IPS DF 4.7 (cell line): Measurements from ENCODE around the gene AFF3.

Experiments
- DNase-seq: peaks from one replicate; pipeline ENCODE4 v3.0.0-alpha.2; 2013; ENCODE audit warnings: low spot score; ENCODE audit errors: extremely low read depth

The AFF3 gene

GRCh38 chr2:99571954-99572353, 570.4 kb downstream of the AFF3 start:
- no peak for DNase-seq

- no peak for DNase-seq
These were observed 570.9 kb downstream of the AFF3 start for GRCh38 chr2:99571533-99571932.

GRCh38 chr2:99571021-99571420, 571.4 kb downstream of the AFF3 start:
- DNase-seq: no peak

DNA sequence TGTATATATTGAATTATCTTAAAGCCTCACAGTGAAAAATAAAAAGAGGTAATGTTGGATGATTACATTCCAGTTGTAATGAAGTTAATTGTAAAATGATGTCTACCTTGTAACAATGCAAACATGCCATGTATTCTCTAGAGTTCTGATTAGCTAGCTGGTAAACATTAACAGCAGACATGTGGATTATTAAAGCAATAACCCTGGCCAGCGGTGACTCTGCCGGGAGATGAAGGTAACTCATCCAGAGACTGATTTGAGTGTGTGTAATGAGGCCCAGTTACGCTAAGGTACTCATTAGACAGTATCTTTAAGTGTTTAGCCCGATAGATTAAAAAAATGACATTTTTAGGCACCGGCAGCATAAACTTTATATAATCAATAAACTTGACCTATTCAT, 573.0 kb downstream of the AFF3 start:
- DNase-seq: no peak

DNA sequence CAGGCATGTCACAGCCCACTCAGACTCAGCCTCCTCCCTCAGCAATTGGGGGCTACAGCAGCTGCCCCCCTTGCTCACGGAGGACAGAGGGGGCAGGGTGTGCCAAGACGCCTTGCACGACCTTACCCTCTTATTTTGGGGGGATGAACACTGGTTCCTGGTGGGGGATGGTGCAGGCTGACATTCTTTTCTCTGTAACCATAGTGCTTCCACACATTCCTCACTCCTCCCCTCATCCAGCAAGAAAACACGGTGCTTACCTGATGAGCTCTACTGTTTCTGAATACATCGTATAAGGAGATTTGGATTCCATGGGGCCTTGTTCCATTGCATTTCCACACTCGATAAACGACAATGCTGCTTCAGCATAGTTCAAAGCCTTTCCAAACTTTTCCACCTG, 577.2 kb downstream of the AFF3 start:
- DNase-seq: no peak

GRCh38 chr2:99562516-99562915, 579.9 kb downstream of the AFF3 start:
- DNase-seq: no peak

- DNase-seq: no peak
These were observed 580.6 kb downstream of the AFF3 start for GRCh38 chr2:99561804-99562203.

DNA sequence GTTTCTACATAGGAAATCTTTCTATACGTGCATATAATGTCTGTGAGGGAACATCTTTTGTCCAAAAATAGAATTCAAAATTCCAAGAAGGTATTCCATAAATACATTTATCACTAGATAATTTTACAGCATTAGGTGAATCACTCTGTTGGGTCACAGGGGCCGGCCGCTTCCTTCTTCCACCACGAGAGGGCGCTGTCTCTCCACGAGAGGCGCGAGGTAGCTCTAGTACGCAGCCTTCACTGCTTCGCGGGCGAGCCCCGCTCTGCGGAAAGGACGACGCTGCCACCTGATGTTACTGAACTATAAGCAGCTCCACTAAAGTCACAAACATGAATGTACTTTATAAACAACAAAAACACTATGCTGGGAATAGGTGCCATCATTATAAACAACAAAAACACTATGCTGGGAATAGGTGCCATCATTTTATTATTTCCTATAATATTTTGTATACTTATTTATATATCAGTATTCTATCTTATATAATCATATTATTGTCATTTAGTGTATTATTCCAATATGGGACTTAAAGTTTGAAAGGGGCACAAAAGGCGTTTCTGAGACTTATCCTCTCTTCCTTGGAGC, 583.2 kb downstream of the AFF3 start:
- DNase-seq: no peak

DNA sequence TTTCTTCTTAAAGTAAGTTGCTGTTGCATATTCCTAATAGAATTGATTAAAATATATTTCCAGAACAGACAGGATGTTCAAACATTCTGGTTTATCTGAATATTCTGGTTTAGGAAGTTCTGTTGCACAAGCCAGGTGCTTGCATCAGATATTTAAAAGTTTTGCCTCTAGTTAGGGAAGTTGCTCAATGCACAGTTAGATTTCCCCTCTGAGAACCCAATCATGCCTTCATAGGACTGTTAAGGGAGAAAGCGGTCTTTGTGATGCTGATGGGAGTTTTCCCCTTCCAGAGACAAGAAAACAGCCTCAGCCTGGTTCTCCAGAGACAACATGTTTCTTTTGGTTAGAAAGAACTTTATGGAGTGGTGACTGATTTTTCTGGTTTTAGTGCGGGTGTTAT, 587.0 kb downstream of the AFF3 start:
- no peak for DNase-seq

- no peak for DNase-seq
These were observed 587.5 kb downstream of the AFF3 start for GRCh38 chr2:99554871-99555270.

- no peak for DNase-seq
These were observed 588.2 kb downstream of the AFF3 start for GRCh38 chr2:99554238-99554637.

DNA sequence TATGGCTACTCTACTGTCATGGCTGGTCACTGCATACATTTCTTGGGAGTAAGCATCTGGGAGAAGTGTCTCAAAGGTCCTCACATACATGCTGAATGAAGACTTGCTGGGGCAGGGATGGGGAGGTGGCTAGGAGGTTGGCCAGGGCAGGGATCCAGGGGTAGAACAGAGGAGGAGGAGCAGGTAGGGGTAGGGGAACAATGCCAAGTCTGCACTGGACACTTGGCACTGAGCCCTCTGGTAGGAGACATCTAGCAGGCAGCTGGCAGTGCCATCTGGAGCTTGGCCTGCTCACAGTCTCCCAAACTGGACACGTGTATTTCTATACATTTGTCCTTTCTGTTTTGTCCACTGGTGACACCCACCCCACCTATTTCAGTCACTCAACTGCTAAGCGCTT, 589.9 kb downstream of the AFF3 start:
- no peak for DNase-seq

GRCh38 chr2:99550368-99550767, 592.0 kb downstream of the AFF3 start:
- DNase-seq: no peak

GRCh38 chr2:99545604-99546003, 596.8 kb downstream of the AFF3 start:
- DNase-seq: no peak

- no peak for DNase-seq
These were observed 597.3 kb downstream of the AFF3 start for GRCh38 chr2:99545066-99545465.

GRCh38 chr2:99544608-99545007, 597.8 kb downstream of the AFF3 start:
- no peak for DNase-seq

- no peak for DNase-seq
These were observed 599.1 kb downstream of the AFF3 start for GRCh38 chr2:99543247-99543646.

- no peak for DNase-seq
These were observed 604.4 kb downstream of the AFF3 start for GRCh38 chr2:99537910-99538485.

- DNase-seq: no peak
These were observed 618.3 kb downstream of the AFF3 start for GRCh38 chr2:99524056-99524455.

GRCh38 chr2:99522157-99522556, 620.2 kb downstream of the AFF3 start:
- DNase-seq: no peak

- no peak for DNase-seq
These were observed 621.6 kb downstream of the AFF3 start for GRCh38 chr2:99520813-99521212.

GRCh38 chr2:99520195-99520594, 622.2 kb downstream of the AFF3 start:
- no peak for DNase-seq

DNA sequence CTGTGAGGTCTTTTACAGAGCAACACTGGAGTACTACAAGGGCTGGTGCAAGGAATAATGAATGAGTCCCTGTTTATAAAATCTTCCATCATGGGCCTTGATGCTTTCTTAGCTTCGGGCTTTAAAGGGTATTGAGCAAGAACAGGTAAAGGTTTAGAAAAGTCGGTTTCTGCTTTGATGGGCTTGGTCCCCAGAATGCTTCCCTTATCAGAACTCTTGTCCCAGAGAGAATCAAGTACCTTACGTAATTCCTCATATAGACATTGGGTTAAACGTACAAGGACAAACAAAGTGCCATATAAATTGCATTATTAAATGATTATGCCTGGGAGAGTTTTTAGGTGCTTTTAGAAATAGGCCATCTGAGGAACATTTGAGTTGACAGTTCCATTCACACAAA, 628.0 kb downstream of the AFF3 start:
- no peak for DNase-seq

- DNase-seq: no peak
These were observed 630.2 kb downstream of the AFF3 start for GRCh38 chr2:99512181-99512591.
